HCT116 (cell line): Measurements from ENCODE around the gene FGF6. TPM values are rescaled to one million over a fixed set of nuclear protein-coding genes. Genes with fewer than 3 reads are reported as not detected.

ENCODE experiments used
- ATAC-seq: fragments of 200-7000 bp; cut with Tn5 transposase; 2 replicates; pipeline ENCODE4 v1.9.1; 2020; ENCODE audit warnings: mild to moderate bottlenecking, moderate library complexity
- BruUV-seq: library from RNA; stranded (reverse); fragments of 400-500 nt; replicated peaks from 2 replicates; lab custom pipeline; 2021; lab: Mats Ljungman, UMichigan
- CTCF ChIA-PET: fragments of 300-600 bp; sonication (Branson Sonifier 250); formaldehyde crosslinking; loops from one replicate; lab custom pipeline; 2021; ENCODE audit warnings: antibody characterized with exemption; lab: Charles Lee
- POLR2A ChIA-PET: fragments of 300-600, 350-600 bp; sonication (Branson Sonifier 250); formaldehyde crosslinking; loops from one replicate; lab custom pipeline; 2021; ENCODE audit warnings: antibody characterized with exemption; lab: Charles Lee
- RAD21 ChIA-PET, 2 experiments: fragments of 300-600 bp; sonication (Branson Sonifier 250); formaldehyde crosslinking; loops; one replicate each; lab custom pipeline; 2023; ENCODE audit warnings: low total read pairs in 2 of 2; ENCODE audit not compliant: uncharacterized antibody in 2 of 2, unreplicated experiment in 2 of 2, low non-redundant PET in 1 of 2; lab: Charles Lee
- DNase-seq: peaks from one replicate; pipeline ENCODE4 v3.0.0-alpha.2; 2010; ENCODE audit warnings: low read depth, low spot score
- H2AFZ ChIP-seq: fragments of 200-600 bp; shearing (Covaris generic), sonication (generic); 2 replicates; pipeline ENCODE4 v1.6.1; 2017; ENCODE audit warnings: low read depth, mixed run types, mixed read lengths, antibody characterized with exemption, low read length; ENCODE audit not compliant: poor library complexity, severe bottlenecking
- H3K27ac ChIP-seq: 2 replicates; pipeline ENCODE4 v1.5.1; 2012; ENCODE audit warnings: low read depth, low read length
- H3K27me3 ChIP-seq: fragments of 200-600 bp; sonication (generic); 2 replicates; pipeline ENCODE4 v1.6.1; 2016; ENCODE audit warnings: mixed run types, low read length, mixed read lengths; ENCODE audit not compliant: insufficient read depth
- H3K36me3 ChIP-seq, 2 experiments: fragments of 200-500 bp in 1 of 2; fragments of 200-600 bp in 1 of 2; sonication (Bioruptor generic) in 1 of 2; sonication (generic) in 1 of 2; 2 replicates each; pipeline versions ENCODE4 v1.5.1 to v1.6.1; 2014 to 2016; ENCODE audit warnings: low read length in 2 of 2, inconsistent platforms in 1 of 2, mixed read lengths in 1 of 2, mixed run types in 1 of 2; ENCODE audit not compliant: insufficient read depth in 2 of 2, control insufficient read depth in 1 of 2
- H3K4me1 ChIP-seq, 2 experiments: fragments of 200-600 bp in 1 of 2; sonication (generic) in 1 of 2; 2 replicates each; pipeline versions ENCODE4 v1.5.1 to v1.6.1; 2012 to 2017; ENCODE audit warnings: low read length in 2 of 2, inconsistent platforms in 1 of 2, mild to moderate bottlenecking in 1 of 2, mixed read lengths in 1 of 2, mixed run types in 1 of 2, moderate library complexity in 1 of 2; ENCODE audit not compliant: insufficient read depth in 2 of 2, control insufficient read depth in 1 of 2
- H3K4me2 ChIP-seq: fragments of 200-600 bp; sonication (generic); 2 replicates; pipeline ENCODE4 v1.6.1; 2017; ENCODE audit warnings: mixed run types, low read length, mixed read lengths
- H3K4me3 ChIP-seq, 2 experiments: fragments of 200-600 bp in 1 of 2; sonication (generic) in 1 of 2; replicated peaks in 1 of 2; 2 replicates each; pipeline ENCODE4 v1.5.1; 2011 to 2016; ENCODE audit warnings: low read length in 2 of 2, control low read depth in 1 of 2, low read depth in 1 of 2, mild to moderate bottlenecking in 1 of 2, mixed read lengths in 1 of 2, mixed run types in 1 of 2
- H3K79me2 ChIP-seq: fragments of 200-600 bp; sonication (generic); 2 replicates; pipeline ENCODE4 v1.6.1; 2017; ENCODE audit warnings: mild to moderate bottlenecking, mixed run types, low read length, moderate library complexity, mixed read lengths; ENCODE audit not compliant: insufficient read depth
- H3K9ac ChIP-seq: fragments of 200-600 bp; sonication (generic); 2 replicates; pipeline ENCODE4 v1.6.1; 2016; ENCODE audit warnings: low read length, mixed read lengths
- H3K9me2 ChIP-seq: fragments of 200-600 bp; sonication (generic), shearing (Covaris generic); 2 replicates; pipeline ENCODE4 v1.6.1; 2017; ENCODE audit warnings: mixed run types, mild to moderate bottlenecking, moderate library complexity; ENCODE audit not compliant: insufficient read depth
- H3K9me3 ChIP-seq, 2 experiments: fragments of 200-500 bp in 1 of 2; fragments of 200-600 bp in 1 of 2; sonication (Bioruptor generic) in 1 of 2; sonication (generic) in 1 of 2; 2 replicates each; pipeline ENCODE4 v1.6.1; 2014 to 2017; ENCODE audit warnings: low read length in 2 of 2, mixed read lengths in 2 of 2, inconsistent platforms in 1 of 2, low read depth in 1 of 2, mild to moderate bottlenecking in 1 of 2, mixed run types in 1 of 2, moderate library complexity in 1 of 2; ENCODE audit not compliant: control insufficient read depth in 1 of 2, insufficient read depth in 1 of 2
- H4K20me1 ChIP-seq: fragments of 200-600 bp; sonication (generic), shearing (Covaris generic); 2 replicates; pipeline ENCODE4 v1.6.1; 2017; ENCODE audit warnings: mixed run types, mild to moderate bottlenecking, moderate library complexity; ENCODE audit not compliant: insufficient read depth
- ATF3 ChIP-seq: IDR thresholded peaks from 2 replicates; pipeline ENCODE4 v1.6.1; 2012
- CEBPB ChIP-seq: IDR thresholded peaks from 2 replicates; pipeline ENCODE4 v1.6.1; 2012; ENCODE audit warnings: low read depth
- CTCF ChIP-seq, 3 experiments: fragments of 200-600 bp in 1 of 3; sonication (generic) in 1 of 3; IDR thresholded peaks in 2 of 3; conservative IDR thresholded peaks in 1 of 3; 2 replicates each; pipeline ENCODE4 v1.5.1; 2012 to 2017; ENCODE audit warnings: low read depth in 2 of 3, low read length in 2 of 3, antibody characterized with exemption in 1 of 3, borderline replicate concordance in 1 of 3, control low read depth in 1 of 3, mild to moderate bottlenecking in 1 of 3, mixed read lengths in 1 of 3, mixed run types in 1 of 3, moderate library complexity in 1 of 3; ENCODE audit not compliant: insufficient read depth in 1 of 3
- EZH2 ChIP-seq: fragments of 200-600 bp; sonication (generic); IDR thresholded peaks from 2 replicates; pipeline ENCODE4 v1.6.1; 2017; ENCODE audit warnings: antibody characterized with exemption, mixed run types
- EZH2phosphoT487 ChIP-seq: fragments of 200-600 bp; IDR thresholded peaks from 2 replicates; pipeline ENCODE4 v1.6.1; 2018; ENCODE audit warnings: antibody characterized with exemption, borderline replicate concordance
- FOSL1 ChIP-seq: IDR thresholded peaks from 2 replicates; pipeline ENCODE4 v1.6.1; 2012; ENCODE audit warnings: low read depth
- MAX ChIP-seq: IDR thresholded peaks from 2 replicates; pipeline ENCODE4 v1.6.1; 2012
- POLR2A ChIP-seq: IDR thresholded peaks from 2 replicates; pipeline ENCODE4 v1.7.0; 2011; ENCODE audit warnings: borderline replicate concordance; ENCODE audit not compliant: insufficient read depth, insufficient read length; ENCODE audit errors: extremely low read depth
- RAD21 ChIP-seq: IDR thresholded peaks from 2 replicates; pipeline ENCODE4 v1.6.1; 2012; ENCODE audit warnings: low read depth, mild to moderate bottlenecking
- REST ChIP-seq: IDR thresholded peaks from 2 replicates; pipeline ENCODE4 v1.6.1; 2012; ENCODE audit warnings: low read depth
- SP1 ChIP-seq: IDR thresholded peaks from 2 replicates; pipeline ENCODE4 v1.6.1; 2012; ENCODE audit warnings: low read depth
- SRF ChIP-seq: IDR thresholded peaks from 2 replicates; pipeline ENCODE4 v1.6.1; 2012; ENCODE audit warnings: low read depth
- TCF7L2 ChIP-seq: IDR thresholded peaks from 2 replicates; pipeline ENCODE4 v1.7.0; 2011; ENCODE audit warnings: borderline replicate concordance, inconsistent platforms; ENCODE audit not compliant: insufficient read depth, insufficient read length; ENCODE audit errors: extremely low read depth
- YY1 ChIP-seq: IDR thresholded peaks from 2 replicates; pipeline ENCODE4 v1.6.1; 2011; ENCODE audit warnings: low read length, low read depth, moderate library complexity, mild to moderate bottlenecking; ENCODE audit not compliant: insufficient replicate concordance; ENCODE audit errors: extremely low read depth
- ZFX ChIP-seq: fragments of 450-650 bp; IDR thresholded peaks from 2 replicates; pipeline ENCODE4 v1.6.1; 2017
- ZNF274 ChIP-seq: fragments of 200-500 bp; sonication (Bioruptor generic); IDR thresholded peaks from 2 replicates; pipeline ENCODE4 v1.6.1; 2014; ENCODE audit warnings: mild to moderate bottlenecking, low read depth, low read length, inconsistent platforms
- intact Hi-C: fragments of 100-400 bp; cut with micrococcal nuclease; formaldehyde crosslinking; loops from 2 replicates; pipeline ENCODE4 v1.10.0; 2022
- total RNA-seq: library from RNA; stranded (reverse); gene quantifications from one replicate; pipeline ENCODE4 v1.2.1, GENCODE V29; 2021; ENCODE audit not compliant: unreplicated experiment

FGF6 gene
- total RNA-seq, 1 experiment from 2014 or later = not detected

GRCh38 chr12:4422985-4423384 lies 22.6 kb downstream of the FGF6 start:
- Histone ChIP-seq H3K9me3 (no peaks in the 10 kb centered on the region), H4K20me1 (no peaks in the 10 kb centered on the region), H3K27ac (no peak overlapping the region)
- ChIA-PET POLR2A (no interaction called here), CTCF (interaction anchor here (0.8 kb wide), 1 partner anchor 105 kb away, joined by 3 read pairs; no protein-coding TSS in a partner anchor)
- no peak for ATAC-seq
- DNase-seq = no peak
- no peak for TF ChIP-seq CTCF (IDR thresholded peaks at IDR 0.05 in 2 of 3, conservative IDR thresholded peaks at IDR 0.05 in 1 of 3; ENCODE audit: borderline replicate concordance in 1 of 3, insufficient read depth in 1 of 3, low read depth in 2 of 3, low read length in 2 of 3)
- no peak for TF ChIP-seq SP1
- TF ChIP-seq REST = no peak
- TF ChIP-seq MAX = no peak
- TF ChIP-seq ZNF274 = no peak
- TF ChIP-seq FOSL1 = no peak
- no peak for TF ChIP-seq RAD21
- no peak for TF ChIP-seq TCF7L2
- no peak for TF ChIP-seq SRF
- no peak for TF ChIP-seq EZH2
- no peak for TF ChIP-seq POLR2A
- TF ChIP-seq YY1 = no peak
- TF ChIP-seq EZH2phosphoT487 = no peak
- no peak for TF ChIP-seq ATF3
- TF ChIP-seq ZFX = no peak
- no peak for TF ChIP-seq CEBPB
- TF ChIP-seq, all 23 proteins: peak for 0
- no peak overlapping the region for H3K4me3 ChIP-seq
- no peak overlapping the region for H3K9ac ChIP-seq
- no peaks in the 10 kb centered on the region for H3K79me2 ChIP-seq
- no peaks in the 10 kb centered on the region for H3K9me2 ChIP-seq
- intact Hi-C loops = no loop called here
- no peaks in the 10 kb centered on the region for H3K36me3 ChIP-seq
- peaks cover 10% of the 10 kb centered on the region for H3K27me3 ChIP-seq
- no peaks in the 10 kb centered on the region for H3K4me1 ChIP-seq
- H2AFZ ChIP-seq = no peak overlapping the region
- no peak overlapping the region for H3K4me2 ChIP-seq
- BruUV-seq = no TSS peak
- RAD21 ChIA-PET = no interaction called here
